Measurements from ENCODE around the gene MUC5AC.
"Not testable (repeated sequence)": the region's sequence is repeated elsewhere in the genome, so short reads cannot be mapped to it uniquely, and the experiment has no call there.

The MUC5AC gene, protein sequence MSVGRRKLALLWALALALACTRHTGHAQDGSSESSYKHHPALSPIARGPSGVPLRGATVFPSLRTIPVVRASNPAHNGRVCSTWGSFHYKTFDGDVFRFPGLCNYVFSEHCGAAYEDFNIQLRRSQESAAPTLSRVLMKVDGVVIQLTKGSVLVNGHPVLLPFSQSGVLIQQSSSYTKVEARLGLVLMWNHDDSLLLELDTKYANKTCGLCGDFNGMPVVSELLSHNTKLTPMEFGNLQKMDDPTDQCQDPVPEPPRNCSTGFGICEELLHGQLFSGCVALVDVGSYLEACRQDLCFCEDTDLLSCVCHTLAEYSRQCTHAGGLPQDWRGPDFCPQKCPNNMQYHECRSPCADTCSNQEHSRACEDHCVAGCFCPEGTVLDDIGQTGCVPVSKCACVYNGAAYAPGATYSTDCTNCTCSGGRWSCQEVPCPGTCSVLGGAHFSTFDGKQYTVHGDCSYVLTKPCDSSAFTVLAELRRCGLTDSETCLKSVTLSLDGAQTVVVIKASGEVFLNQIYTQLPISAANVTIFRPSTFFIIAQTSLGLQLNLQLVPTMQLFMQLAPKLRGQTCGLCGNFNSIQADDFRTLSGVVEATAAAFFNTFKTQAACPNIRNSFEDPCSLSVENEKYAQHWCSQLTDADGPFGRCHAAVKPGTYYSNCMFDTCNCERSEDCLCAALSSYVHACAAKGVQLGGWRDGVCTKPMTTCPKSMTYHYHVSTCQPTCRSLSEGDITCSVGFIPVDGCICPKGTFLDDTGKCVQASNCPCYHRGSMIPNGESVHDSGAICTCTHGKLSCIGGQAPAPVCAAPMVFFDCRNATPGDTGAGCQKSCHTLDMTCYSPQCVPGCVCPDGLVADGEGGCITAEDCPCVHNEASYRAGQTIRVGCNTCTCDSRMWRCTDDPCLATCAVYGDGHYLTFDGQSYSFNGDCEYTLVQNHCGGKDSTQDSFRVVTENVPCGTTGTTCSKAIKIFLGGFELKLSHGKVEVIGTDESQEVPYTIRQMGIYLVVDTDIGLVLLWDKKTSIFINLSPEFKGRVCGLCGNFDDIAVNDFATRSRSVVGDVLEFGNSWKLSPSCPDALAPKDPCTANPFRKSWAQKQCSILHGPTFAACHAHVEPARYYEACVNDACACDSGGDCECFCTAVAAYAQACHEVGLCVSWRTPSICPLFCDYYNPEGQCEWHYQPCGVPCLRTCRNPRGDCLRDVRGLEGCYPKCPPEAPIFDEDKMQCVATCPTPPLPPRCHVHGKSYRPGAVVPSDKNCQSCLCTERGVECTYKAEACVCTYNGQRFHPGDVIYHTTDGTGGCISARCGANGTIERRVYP (N-terminal part only)

DNA sequence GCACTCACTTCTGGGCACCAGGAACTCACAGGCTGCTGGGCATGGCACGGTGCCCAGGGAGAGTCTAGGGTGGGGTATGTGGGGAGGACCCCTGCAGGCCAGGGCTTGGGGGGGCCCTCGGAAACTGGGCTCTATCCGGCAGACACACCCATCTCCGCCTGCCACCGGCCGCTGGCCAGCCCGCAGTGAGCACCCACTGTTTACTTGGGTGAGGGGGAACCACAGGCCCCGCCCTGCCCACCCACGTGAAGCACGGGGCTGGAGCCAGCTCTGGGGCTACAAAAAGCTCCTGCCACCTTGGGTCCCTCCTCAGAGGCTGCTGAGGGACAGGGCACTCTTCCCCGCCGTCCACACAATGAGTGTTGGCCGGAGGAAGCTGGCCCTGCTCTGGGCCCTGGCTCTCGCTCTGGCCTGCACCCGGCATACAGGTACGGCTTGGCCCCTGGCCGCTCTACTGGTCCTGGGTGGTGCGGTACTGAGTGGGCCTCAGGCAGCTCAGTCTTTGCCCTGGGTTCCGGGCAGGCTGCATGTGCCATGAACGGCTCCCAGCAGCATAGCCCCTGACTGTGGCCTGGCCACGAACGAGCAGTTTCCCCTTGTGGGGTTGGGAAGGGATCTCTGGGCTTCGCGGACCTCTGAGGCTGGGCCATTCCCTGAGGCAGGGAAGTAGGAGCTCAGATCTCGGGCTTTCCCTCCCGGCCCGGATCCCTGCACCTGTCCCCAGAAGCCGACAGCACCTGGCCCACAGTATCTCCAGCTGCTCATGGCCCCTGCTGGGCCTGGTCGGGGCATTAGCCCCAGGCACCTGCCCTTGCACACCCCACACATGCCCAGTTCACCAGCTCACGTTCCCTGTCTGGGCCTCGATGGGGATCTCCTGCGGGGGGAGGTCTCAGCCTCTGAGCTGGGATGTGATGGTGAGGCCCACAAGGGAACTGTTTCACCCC lies at the start of gene MUC5AC:
MUC5AC (plus strand) TSS at position 309 of the 947 bp plus-strand sequence; CDS start at position 356, 47 bp downstream.
- Mint-ChIP-seq H3K4me3 (no peak within 1 kb of the TSS), H3K27me3 (peaks cover 2% of the 10 kb centered on the region), H3K27ac (no peak within 1 kb of the TSS), H3K4me1 (no peaks in the 10 kb centered on the region), H3K36me3 (no peaks in the 10 kb centered on the region), H3K9me3 (no peaks in the 10 kb centered on the region)

DNA sequence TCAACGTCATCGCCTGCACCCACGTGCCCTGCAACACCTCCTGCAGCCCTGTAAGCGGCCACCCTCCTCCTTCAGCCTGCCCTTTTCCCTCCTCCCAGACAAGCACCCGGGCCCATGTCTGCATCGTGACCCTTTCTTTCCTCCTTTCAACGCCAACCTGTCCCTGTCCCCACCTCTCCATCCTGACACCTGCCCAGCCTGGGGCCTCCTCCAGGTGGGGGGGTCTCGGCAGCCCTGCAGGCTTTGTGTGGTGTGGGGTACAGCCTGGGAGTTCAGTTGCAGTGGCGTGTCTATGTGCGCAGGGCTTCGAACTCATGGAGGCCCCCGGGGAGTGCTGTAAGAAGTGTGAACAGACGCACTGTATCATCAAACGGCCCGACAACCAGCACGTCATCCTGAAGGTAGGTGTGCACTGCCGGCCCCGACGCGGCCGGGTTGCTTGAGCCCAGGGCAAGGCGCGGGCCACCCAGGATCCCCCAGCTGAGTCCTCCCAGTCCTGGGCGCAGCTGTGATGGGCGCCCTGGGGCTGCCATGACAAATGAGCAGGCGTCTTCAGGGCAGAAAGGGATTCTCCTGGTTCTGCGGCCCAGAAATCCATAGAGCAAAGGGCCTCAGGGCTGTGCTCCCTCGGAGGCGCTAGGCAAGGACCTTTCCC lies 49.4 kb upstream of the MUC5AC start:
- no peak overlapping the region for H3K4me3 Mint-ChIP-seq
- H3K27me3 Mint-ChIP-seq, result no peaks in the 10 kb centered on the region
- no peaks in the 10 kb centered on the region for H3K4me1 Mint-ChIP-seq
- no peaks in the 10 kb centered on the region for H3K9me3 Mint-ChIP-seq
- H3K27ac Mint-ChIP-seq, result no peak overlapping the region
- H3K36me3 Mint-ChIP-seq, result no peaks in the 10 kb centered on the region

DNA sequence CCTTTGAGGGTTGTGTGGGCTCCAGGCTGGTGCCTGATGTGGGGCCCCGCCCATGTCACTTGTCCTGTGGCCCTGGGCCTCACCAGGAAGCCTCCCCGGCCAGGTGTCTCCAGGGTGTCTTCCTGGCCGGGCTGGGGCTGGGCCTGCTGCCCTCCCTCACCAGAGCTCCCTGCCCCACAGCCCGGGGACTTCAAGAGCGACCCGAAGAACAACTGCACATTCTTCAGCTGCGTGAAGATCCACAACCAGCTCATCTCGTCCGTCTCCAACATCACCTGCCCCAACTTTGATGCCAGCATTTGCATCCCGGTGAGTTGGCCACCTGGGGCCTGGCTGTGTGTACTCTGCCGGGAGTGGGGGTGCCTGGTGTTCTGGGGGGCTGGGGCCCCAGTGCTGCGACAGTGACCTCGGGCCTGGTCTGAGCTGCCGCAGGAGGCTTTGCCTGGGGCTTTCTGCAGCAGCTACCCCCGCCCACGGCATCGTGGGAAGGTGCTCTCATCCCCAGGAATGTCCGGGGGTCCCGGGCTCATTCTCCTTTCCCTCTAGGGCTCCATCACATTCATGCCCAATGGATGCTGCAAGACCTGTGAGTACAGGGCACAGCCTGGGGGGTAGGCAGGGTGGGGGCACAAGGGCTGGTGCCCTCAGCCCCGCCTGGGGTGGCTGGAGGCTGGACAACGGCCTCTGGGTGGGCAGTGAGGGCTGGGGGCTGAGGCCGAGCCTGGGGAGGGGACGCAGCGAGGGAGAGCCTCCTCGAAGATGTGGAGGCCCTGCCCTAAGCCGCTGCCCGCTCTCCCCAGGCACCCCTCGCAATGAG lies 48.4 kb upstream of the MUC5AC start:
- Mint-ChIP-seq H3K27me3 (no peaks in the 10 kb centered on the region), H3K27ac (no peak overlapping the region), H3K4me3 (no peak overlapping the region), H3K36me3 (no peaks in the 10 kb centered on the region), H3K9me3 (no peaks in the 10 kb centered on the region), H3K4me1 (no peaks in the 10 kb centered on the region)

DNA sequence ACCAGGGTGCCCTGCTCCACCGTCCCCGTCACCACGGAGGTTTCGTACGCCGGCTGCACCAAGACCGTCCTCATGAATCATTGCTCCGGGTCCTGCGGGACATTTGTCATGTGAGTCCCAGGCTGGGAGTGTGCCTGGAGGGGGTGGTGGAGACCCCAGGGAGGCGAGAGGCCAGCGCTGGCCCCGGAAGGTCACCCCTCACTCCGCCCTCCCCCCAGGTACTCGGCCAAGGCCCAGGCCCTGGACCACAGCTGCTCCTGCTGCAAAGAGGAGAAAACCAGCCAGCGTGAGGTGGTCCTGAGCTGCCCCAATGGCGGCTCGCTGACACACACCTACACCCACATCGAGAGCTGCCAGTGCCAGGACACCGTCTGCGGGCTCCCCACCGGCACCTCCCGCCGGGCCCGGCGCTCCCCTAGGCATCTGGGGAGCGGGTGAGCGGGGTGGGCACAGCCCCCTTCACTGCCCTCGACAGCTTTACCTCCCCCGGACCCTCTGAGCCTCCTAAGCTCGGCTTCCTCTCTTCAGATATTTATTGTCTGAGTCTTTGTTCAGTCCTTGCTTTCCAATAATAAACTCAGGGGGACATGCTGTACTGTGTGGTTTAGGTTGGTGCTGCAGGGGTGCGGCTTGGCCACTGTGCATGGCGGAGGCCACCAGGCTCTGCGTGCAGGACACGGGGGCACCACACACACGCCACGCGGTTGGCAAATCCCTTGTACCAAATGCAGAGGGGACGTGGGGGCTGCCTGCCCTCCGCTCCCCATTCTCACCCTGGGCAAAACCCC lies 47.6 kb upstream of the MUC5AC start:
- H3K27ac Mint-ChIP-seq, result no peak overlapping the region

DNA sequence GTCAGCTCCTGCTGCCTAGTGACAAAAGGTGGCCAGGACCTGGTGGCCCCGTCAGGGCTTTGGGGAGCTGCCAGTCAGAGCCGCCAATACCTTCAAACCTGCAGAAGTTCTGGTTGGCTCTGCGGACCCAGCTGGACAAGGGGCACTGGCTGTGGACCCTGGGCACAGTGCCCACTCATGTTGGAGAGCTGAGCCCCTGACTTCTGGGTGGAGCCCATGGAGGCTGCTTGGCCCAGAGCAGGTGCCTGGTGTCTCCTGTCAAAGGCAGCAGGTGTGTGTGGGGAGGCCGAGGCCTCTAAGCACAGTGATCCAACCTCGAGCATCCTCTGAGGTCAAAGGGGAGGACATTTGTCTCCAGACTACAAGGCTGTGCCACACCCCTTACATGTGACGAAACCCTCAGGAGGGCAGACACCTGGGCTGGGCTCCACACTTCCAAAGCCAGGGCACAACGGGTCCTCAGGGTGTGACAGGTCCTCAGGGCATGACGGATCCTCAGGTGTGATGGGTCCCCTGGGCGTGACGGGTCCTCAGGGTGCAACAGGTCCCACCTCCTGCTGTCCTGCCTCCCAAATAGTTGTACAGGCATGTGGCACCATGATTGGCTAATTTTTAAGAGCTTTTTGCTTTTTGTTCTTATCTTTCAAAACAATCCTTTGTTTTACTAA lies 46.1 kb upstream of the MUC5AC start:
- H3K27me3 Mint-ChIP-seq, result no peaks in the 10 kb centered on the region

More for the DNA sequence above, 47.6 kb upstream of the MUC5AC start:
- Mint-ChIP-seq H3K4me1 (peaks cover 5% of the 10 kb centered on the region), H3K36me3 (no peaks in the 10 kb centered on the region), H3K9me3 (no peaks in the 10 kb centered on the region), H3K27me3 (no peaks in the 10 kb centered on the region), H3K4me3 (no peak overlapping the region)

DNA sequence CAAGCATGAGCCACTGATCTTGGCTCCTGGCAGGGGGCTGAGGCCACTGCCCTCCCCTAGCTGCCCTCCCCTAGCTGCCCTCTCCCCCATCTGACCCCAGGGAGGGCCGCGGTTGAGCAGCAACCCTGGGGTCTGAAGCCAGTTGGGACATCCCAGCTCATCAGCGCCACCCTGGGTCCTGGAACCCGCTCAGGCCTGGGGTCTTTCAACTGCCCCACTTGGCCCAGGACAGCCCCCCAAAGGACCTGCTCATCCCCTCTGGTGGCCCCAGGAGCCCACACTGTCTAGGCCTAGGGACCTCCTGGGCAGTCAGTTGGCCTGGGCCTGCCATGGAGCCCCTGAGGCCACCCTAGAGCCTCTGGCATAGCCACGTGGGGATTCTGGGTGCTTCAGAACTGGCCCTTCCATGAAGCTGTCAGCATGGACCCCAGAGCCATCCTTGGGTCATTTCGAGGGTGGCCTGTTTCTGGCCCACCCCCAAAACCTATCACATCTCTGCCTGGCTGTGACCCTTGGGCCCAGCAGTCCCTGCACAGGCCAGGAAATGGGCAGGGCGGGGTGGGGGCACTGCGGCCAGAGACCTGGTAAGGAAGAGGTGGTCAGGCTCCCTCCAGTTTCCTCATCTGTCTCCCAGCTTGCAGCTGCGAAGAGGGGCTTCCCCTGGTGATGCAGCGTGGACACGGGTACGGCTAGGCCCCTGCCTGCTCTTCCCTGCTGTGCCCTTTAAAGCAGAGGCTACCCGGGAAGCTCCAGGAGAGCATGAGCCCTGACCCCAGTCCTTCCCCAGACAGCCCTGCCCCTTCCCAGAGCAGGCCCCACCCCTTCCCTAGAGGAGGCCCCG lies 45.2 kb upstream of the MUC5AC start:
- H3K27me3 Mint-ChIP-seq, result no peaks in the 10 kb centered on the region
- H3K27ac Mint-ChIP-seq, result no peak overlapping the region
- no peak overlapping the region for H3K4me3 Mint-ChIP-seq
- peaks cover 5% of the 10 kb centered on the region for H3K4me1 Mint-ChIP-seq
- H3K36me3 Mint-ChIP-seq, result no peaks in the 10 kb centered on the region
- no peaks in the 10 kb centered on the region for H3K9me3 Mint-ChIP-seq

More for the DNA sequence above, 46.1 kb upstream of the MUC5AC start:
- Mint-ChIP-seq H3K36me3 (no peaks in the 10 kb centered on the region), H3K9me3 (no peaks in the 10 kb centered on the region), H3K27ac (no peak overlapping the region), H3K4me1 (peaks cover 5% of the 10 kb centered on the region), H3K4me3 (no peak overlapping the region)

DNA sequence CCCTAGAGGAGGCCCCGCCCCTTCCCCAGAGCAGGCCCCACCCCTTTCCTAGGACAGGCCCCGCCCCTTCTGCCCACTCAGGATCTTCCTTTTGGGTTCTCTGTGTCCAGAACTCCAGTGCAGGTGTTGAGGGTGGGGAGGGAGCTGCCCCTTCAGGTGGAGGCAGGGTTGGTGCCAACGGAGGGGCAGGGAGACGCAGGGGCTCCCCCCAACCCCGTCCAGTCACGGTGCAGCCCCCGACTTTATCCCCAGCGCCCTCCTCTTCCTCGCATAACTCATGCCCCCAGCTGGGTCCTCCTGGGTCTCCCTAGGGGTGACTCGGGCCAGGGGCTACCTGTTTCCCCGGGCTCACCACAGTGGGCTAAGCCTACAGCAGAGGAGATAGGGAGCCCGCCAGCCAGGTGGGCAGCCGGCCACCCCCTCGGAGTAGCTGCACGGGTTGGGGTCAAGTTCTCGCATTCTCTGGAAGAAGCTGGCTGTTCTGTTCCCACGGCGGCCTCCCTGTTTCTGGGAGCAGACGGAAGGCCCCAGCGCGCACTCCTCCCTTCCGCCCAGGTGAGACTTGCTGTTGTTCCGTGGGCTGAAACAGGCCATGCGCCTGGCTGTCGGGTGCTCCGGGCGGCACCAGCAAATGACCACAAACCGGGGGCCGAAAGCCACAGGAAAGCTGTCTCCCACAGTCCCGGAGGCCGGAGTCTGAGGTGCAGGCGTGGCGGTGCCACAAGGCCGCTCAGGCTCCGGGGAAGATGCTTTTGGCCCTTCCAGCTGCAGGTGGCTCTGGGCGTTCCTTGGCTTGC lies 44.1 kb upstream of the MUC5AC start:
- H3K4me3 Mint-ChIP-seq, result no peak overlapping the region
- no peaks in the 10 kb centered on the region for H3K27me3 Mint-ChIP-seq
- H3K4me1 Mint-ChIP-seq, result peaks cover 5% of the 10 kb centered on the region
- no peaks in the 10 kb centered on the region for H3K9me3 Mint-ChIP-seq
- no peak overlapping the region for H3K27ac Mint-ChIP-seq
- H3K36me3 Mint-ChIP-seq, result no peaks in the 10 kb centered on the region

DNA sequence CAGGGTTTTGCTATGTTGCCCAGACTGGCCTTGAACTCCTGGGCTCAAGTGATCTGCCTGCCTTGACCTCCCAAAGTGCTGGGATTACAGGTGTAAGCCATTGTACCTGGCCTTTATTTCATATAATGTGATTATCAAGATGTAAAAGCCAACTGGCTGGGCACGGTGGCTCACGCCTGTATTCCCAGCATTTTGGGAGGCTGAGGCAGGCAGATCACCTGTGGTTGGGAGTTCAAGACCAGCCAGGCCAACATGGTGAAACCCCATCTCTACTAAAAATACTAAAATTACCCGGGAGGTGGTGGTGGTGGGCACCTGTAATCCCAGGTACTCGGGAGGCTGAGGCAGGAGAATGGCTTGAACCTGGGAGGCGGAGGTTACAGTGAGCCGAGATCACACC lies 42.5 kb upstream of the MUC5AC start:
- H3K9me3 Mint-ChIP-seq, H3K4me3 Mint-ChIP-seq, H3K4me1 Mint-ChIP-seq, H3K36me3 Mint-ChIP-seq, H3K27me3 Mint-ChIP-seq, H3K27ac Mint-ChIP-seq: not testable (repeated sequence)

DNA sequence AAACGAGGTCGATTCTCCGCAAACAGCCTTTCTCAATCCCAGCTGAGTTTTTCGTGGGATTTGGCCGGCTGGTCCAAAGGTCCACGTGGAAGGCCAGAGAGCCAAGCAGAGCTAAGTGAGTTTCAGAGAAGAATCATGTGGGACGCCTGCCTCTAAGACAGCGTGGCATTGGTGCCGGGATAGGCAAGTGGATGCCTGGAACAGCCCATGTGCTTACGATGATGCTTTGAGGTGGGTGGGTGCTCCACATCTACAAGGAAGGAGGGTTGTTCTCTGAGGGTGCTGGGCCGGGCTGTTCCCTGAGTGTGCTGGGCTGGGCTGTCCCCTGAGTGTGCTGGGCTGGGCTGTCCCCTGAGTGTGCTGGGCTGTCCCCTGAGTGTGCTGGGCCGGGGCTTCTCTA lies 41.6 kb upstream of the MUC5AC start:
- no peaks in the 10 kb centered on the region for H3K9me3 Mint-ChIP-seq
- H3K27ac Mint-ChIP-seq, result no peak overlapping the region
- peaks cover 5% of the 10 kb centered on the region for H3K4me1 Mint-ChIP-seq
- no peaks in the 10 kb centered on the region for H3K36me3 Mint-ChIP-seq
- no peaks in the 10 kb centered on the region for H3K27me3 Mint-ChIP-seq
- no peak overlapping the region for H3K4me3 Mint-ChIP-seq

DNA sequence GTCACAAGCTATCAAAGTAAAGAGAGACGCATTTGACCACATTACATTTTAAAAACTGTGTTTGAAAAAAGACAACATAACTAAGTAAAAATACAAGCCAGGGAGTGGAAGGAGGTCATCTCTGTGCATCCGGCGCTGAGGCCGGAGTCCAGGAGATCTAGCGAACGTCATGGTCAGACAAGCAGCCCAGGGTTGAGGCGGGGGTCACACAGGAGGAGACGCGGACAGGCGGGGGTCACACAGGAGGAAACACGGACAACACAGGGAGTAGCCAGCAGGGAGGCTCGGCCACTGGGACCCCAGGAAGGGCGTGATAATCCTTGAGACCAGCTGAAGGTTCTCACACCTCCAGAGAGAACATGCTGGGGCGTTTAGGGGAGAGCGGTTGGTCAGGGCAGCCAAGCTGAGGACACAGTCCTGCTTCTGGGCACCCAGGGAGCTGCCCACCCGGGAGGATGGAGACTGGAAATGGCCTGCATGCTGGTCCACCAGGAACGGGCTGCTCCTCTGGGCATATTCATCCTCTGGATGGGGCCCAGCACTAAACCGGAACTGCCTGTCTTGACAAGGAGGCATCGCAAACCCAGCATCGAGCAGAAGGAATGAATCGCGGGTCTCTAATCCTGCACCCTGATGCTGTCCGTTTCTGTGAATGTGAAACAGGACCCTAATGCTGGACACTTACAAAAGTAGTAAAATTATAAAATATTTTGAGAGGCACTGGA lies 40.9 kb upstream of the MUC5AC start:
- Mint-ChIP-seq H3K9me3 (no peaks in the 10 kb centered on the region), H3K27me3 (no peaks in the 10 kb centered on the region), H3K4me1 (peaks cover 5% of the 10 kb centered on the region), H3K36me3 (no peaks in the 10 kb centered on the region), H3K27ac (no peak overlapping the region), H3K4me3 (no peak overlapping the region)

DNA sequence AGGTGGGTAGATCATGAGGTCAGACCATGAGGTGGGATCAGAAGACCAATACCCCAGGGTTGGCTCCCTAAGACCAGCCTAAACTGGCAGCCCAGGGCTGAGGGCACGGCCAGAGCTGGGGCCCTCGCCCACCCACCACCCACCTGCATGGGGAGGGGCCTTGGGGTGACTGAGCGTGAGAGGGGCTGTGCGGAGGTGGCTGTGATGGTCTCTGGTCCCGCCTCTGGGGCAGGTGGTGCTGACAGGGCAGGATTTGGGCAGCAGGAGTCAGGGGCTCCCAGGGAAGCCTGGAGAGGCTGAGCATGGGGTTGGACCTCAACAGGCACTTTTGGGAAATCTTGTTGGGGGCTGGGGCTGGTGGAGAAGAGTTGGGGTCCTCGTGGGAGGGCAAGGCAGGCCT lies 39.8 kb upstream of the MUC5AC start:
- H3K27ac Mint-ChIP-seq, result no peak overlapping the region
- no peaks in the 10 kb centered on the region for H3K27me3 Mint-ChIP-seq
- H3K4me1 Mint-ChIP-seq, result peaks cover 5% of the 10 kb centered on the region

More for the DNA sequence above, 39.8 kb upstream of the MUC5AC start:
- Mint-ChIP-seq H3K4me3 (no peak overlapping the region), H3K36me3 (no peaks in the 10 kb centered on the region), H3K9me3 (no peaks in the 10 kb centered on the region)

Measured in activated naive CD4-positive, alpha-beta T cell treated with anti-CD3 and anti-CD28 coated beads, Interleukin-2, amount 50 U/mL, for 24 hours (primary cell).